OCI-LY1 (cell line): ENCODE measurements around the gene LBX1.

Experiments used
- EZH2 ChIP-seq: fragments of 200-600 bp; sonication (generic), shearing (Covaris generic); IDR thresholded peaks from 2 replicates; pipeline ENCODE4 v1.8.0; 2017; ENCODE audit warnings: borderline replicate concordance, mixed run types, mild to moderate bottlenecking, antibody characterized with exemption, low read length, moderate library complexity, mixed read lengths
- TF ChIP-seq, protein P1 (sequence below): fragments of 200-600 bp; sonication (generic), shearing (Covaris generic); IDR thresholded peaks from 2 replicates; pipeline ENCODE4 v1.5.1; 2017; ENCODE audit warnings: mild to moderate bottlenecking, antibody characterized with exemption, low read length, moderate library complexity, mixed read lengths

GRCh38 chr10:101273741-101274140 lies 44.5 kb upstream of the LBX1 start:
- TF ChIP-seq EZH2: no peak
- TF ChIP-seq, protein P1, sequence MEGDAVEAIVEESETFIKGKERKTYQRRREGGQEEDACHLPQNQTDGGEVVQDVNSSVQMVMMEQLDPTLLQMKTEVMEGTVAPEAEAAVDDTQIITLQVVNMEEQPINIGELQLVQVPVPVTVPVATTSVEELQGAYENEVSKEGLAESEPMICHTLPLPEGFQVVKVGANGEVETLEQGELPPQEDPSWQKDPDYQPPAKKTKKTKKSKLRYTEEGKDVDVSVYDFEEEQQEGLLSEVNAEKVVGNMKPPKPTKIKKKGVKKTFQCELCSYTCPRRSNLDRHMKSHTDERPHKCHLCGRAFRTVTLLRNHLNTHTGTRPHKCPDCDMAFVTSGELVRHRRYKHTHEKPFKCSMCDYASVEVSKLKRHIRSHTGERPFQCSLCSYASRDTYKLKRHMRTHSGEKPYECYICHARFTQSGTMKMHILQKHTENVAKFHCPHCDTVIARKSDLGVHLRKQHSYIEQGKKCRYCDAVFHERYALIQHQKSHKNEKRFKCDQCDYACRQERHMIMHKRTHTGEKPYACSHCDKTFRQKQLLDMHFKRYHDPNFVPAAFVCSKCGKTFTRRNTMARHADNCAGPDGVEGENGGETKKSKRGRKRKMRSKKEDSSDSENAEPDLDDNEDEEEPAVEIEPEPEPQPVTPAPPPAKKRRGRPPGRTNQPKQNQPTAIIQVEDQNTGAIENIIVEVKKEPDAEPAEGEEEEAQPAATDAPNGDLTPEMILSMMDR: no peak
